GM13976 (cell line): ENCODE results near the gene MROH8.

Source experiments
- DNase-seq: peaks from one replicate; pipeline ENCODE4 v3.0.0; 2012; ENCODE audit warnings: low spot score
- CTCF ChIP-seq: IDR thresholded peaks from 2 replicates; pipeline ENCODE4 v1.5.1; 2012; ENCODE audit warnings: borderline replicate concordance, mild to moderate bottlenecking; ENCODE audit not compliant: insufficient read depth; ENCODE audit errors: extremely low read depth, missing control alignments, control extremely low read depth
- in situ Hi-C: fragments of 300-500 bp; cut with MboI; formaldehyde crosslinking; loops from one replicate; pipeline ENCODE4 v1.12.0; 2022; ENCODE audit warnings: low sequenced_read_pairs, mixed read lengths, inconsistent platforms; ENCODE audit not compliant: unreplicated experiment

The MROH8 gene

GRCh38 chr20:37178839-37179682 is at the start of gene MROH8, which contains the start of gene RPN2:
Gene MROH8, minus strand, starts transcription at chr20:37179548.
Gene RPN2, plus strand, starts transcription at chr20:37179330. Its CDS starts 27 bp downstream, at chr20:37179357.
- in situ Hi-C loops, result no loop called here
- no peak for TF ChIP-seq CTCF
- peak; percentile 95 for DNase-seq

GRCh38 chr20:37228656-37229055 is 49.3 kb upstream of the MROH8 start:
- TF ChIP-seq CTCF, result no peak
- in situ Hi-C loops, result no loop called here
- DNase-seq, result no peak

GRCh38 chr20:37228082-37228481 is 48.7 kb upstream of the MROH8 start:
- DNase-seq, result no peak
- in situ Hi-C loops, result no loop called here
- no peak for TF ChIP-seq CTCF

GRCh38 chr20:37226889-37227288 is 47.5 kb upstream of the MROH8 start:
- no peak for DNase-seq
- in situ Hi-C loops, result no loop called here
- no peak for TF ChIP-seq CTCF

GRCh38 chr20:37225146-37225545 is 45.8 kb upstream of the MROH8 start:
- in situ Hi-C loops, result no loop called here
- no peak for DNase-seq
- no peak for TF ChIP-seq CTCF

- TF ChIP-seq CTCF, result no peak
- peak; percentile 38 for DNase-seq
- in situ Hi-C loops, result no loop called here
These were observed 43.7 kb upstream of the MROH8 start for GRCh38 chr20:37223053-37223452.
